Measurements from ENCODE around the gene PHF21B. TPM values are rescaled to one million over a fixed set of nuclear protein-coding genes. Genes with fewer than 3 reads are reported as not detected.

Gene PHF21B
- polyA plus RNA-seq, 1 experiment: 0.01 TPM

DNA sequence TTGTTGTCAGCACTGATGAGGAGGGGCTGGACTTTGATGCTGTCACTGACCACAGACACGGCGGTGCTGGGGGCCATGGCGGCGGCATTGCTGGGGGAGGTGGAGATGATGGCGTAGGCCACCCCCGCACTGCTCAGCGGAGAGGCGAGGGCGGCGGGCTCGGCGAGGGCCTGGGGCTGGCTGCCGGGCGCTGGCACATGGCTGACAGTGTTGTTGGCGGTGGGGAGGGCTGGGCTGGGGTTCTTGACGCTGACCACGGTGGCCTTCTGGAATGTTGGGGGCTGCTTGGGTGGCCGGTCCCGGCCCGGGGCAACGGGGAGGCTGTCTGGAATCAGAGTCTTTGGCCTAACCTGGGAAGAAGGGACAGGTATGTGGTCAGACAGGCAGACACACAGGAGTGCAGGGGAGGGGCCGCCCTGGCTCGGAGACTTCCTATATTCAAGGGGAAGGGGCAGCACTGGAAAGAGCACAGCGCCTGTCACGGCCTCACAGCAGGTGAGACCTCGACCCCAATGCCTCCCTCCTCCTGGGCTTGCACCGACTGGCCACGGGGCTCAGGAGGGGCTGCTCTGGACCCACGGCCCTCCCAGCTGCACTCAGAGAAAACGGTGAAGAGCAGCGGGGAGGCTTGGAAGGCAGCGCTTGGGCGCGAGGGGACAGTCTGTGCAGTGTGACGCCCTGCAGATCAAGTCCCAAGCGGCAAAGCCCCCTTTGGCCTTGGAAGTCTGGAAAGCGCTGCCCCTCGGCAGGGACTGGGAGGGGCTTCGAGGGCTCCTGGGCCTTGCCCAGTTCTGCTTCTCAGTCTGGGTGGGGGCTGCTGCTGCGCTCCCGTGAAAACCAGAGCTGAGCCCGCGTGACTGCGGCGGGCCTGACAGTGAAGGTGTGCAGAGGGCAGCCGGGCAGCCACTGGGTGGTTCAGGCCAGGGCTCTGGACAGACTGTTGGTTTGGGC lies 93.2 kb downstream of the PHF21B start:
- no peak for DNase-seq (ENCODE audit: low read depth)
- H3K4me3 ChIP-seq (ENCODE audit: low read depth, low read length): no peak overlapping the region
- POLR2A ChIA-PET: no interaction called here
- H3K36me3 ChIP-seq (ENCODE audit: control insufficient read depth, insufficient read depth, low read length): no peaks in the 10 kb centered on the region
- CTCF ChIA-PET: no interaction called here
- no peaks in the 10 kb centered on the region for H3K27me3 ChIP-seq (ENCODE audit: control insufficient read depth, insufficient read depth, low read length)
- no peak for TF ChIP-seq CTCF (IDR thresholded peaks at IDR 0.05; ENCODE audit: insufficient read depth, low read depth, low read length)

GRCh38 chr22:44915441-44915840 lies 94.4 kb downstream of the PHF21B start:
- ChIA-PET CTCF (no interaction called here), POLR2A (no interaction called here)
- TF ChIP-seq CTCF (IDR thresholded peaks at IDR 0.05; ENCODE audit: insufficient read depth, low read depth, low read length): no peak
- DNase-seq (ENCODE audit: low read depth): no peak
- H3K27me3 ChIP-seq (ENCODE audit: control insufficient read depth, insufficient read depth, low read length): no peaks in the 10 kb centered on the region
- no peaks in the 10 kb centered on the region for H3K36me3 ChIP-seq (ENCODE audit: control insufficient read depth, insufficient read depth, low read length)
- H3K4me3 ChIP-seq (ENCODE audit: low read depth, low read length): no peak overlapping the region

DNA sequence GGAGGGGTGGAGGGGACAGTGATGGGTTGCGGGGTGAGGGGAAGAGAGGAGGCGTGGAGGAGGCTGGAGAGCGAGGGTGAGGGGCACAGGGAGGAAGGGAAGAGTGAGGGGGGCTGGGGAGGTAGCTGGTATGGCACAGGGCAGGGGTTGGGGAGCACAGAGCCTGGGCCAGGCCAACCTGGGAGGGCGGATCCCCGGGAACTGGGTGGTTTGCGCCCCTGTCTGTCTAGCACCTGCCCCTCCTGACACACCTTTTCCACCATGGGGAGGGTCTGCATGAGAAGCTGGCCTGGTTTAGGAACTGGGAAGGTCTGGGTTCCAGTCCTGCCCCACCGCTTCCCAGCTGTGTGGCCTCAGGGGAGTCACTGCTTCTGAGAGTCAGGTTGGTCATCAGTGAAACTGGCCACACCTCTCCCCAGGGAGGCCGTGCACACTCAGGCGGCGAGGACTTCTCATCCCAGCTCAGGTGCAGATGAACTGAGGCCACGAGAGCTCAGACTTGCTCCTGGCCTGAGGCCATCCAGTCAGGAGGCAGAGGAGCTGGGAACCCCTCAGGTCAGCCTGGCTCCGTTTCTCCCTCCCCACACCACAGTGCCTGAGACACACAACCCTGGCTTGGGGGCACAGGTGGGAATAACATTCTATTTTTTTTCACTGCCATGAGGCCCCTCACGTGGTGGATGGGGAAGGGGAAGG lies 95.6 kb downstream of the PHF21B start:
- ChIA-PET CTCF (no interaction called here), POLR2A (no interaction called here)
- Histone ChIP-seq H3K27me3 (ENCODE audit: control insufficient read depth, insufficient read depth, low read length) (no peaks in the 10 kb centered on the region), H3K4me3 (ENCODE audit: low read depth, low read length) (no peak overlapping the region), H3K36me3 (ENCODE audit: control insufficient read depth, insufficient read depth, low read length) (no peaks in the 10 kb centered on the region)
- no peak for DNase-seq (ENCODE audit: low read depth)
- no peak for TF ChIP-seq CTCF (IDR thresholded peaks at IDR 0.05; ENCODE audit: insufficient read depth, low read depth, low read length)

- no peak for TF ChIP-seq CTCF (IDR thresholded peaks at IDR 0.05; ENCODE audit: insufficient read depth, low read depth, low read length)
- no peaks in the 10 kb centered on the region for H3K36me3 ChIP-seq (ENCODE audit: control insufficient read depth, insufficient read depth, low read length)
- CTCF ChIA-PET: no interaction called here
- POLR2A ChIA-PET: no interaction called here
- H3K4me3 ChIP-seq (ENCODE audit: low read depth, low read length): no peak overlapping the region
- H3K27me3 ChIP-seq (ENCODE audit: control insufficient read depth, insufficient read depth, low read length): no peaks in the 10 kb centered on the region
- no peak for DNase-seq (ENCODE audit: low read depth)
Measured at GRCh38 chr22:44913198-44913983, 96.4 kb downstream of the PHF21B start.

GRCh38 chr22:44909241-44909640 lies 100.6 kb downstream of the PHF21B start:
- POLR2A ChIA-PET: no interaction called here
- TF ChIP-seq CTCF (IDR thresholded peaks at IDR 0.05; ENCODE audit: insufficient read depth, low read depth, low read length): no peak
- H3K36me3 ChIP-seq (ENCODE audit: control insufficient read depth, insufficient read depth, low read length): no peaks in the 10 kb centered on the region

More at GRCh38 chr22:44909241-44909640, 100.6 kb downstream of the PHF21B start:
- CTCF ChIA-PET: no interaction called here
- no peak for DNase-seq (ENCODE audit: low read depth)
- Histone ChIP-seq H3K4me3 (ENCODE audit: low read depth, low read length) (no peak overlapping the region), H3K27me3 (ENCODE audit: control insufficient read depth, insufficient read depth, low read length) (no peaks in the 10 kb centered on the region; the same call in 1 of the 2 replicates)

All from BJ (cell line).